Measurements from ENCODE around the gene PDE8B.

Gene PDE8B

DNA sequence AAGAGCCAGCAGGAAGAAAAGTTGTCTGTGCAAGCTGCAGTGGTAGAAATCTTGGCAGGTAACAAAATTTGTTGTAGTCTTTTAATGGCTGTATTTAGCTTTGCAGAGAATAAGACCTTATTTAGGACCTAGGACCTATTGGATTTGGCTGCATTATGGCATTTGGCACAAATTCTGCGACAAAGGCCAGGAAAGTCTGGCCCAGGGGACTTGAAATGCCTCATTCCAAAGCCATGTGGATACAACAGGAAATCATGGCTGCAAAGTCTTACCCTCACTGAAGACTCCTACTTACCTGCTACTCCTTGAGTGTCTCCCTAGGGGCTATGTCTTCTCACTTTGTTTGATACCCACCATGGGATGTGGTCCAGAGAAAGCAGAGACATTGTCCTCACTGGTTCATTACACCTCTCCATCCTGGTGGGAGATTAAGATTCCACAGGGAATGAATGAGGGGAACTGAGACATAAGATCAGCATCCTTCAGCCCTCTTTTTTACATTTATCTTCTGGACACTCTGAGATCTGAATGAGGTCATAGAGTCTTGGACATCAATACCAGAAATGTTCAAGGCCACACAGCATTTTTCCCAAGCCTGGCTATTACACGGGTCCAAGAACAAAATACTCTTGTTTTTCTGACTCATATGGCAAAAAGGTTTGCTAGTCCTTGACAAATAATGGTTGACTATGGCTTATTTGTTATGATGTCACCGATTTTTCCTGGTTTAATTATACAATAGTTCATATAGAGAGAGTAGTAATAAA, 119.4 kb downstream of the PDE8B start:
- Histone ChIP-seq H3K9ac (ENCODE audit: low read depth in 1 of 2, low read length in 2 of 2) (no peak overlapping the region), H3K36me3 (ENCODE audit: control insufficient read depth in 2 of 2, insufficient read depth in 2 of 2, low read length in 2 of 2) (no peaks in the 10 kb centered on the region), H3K4me3 (ENCODE audit: low read length in 2 of 2) (no peak overlapping the region), H3K4me1 (ENCODE audit: control insufficient read depth in 2 of 2, insufficient read depth in 2 of 2, low read length in 2 of 2) (no peaks in the 10 kb centered on the region), H3K27ac (ENCODE audit: low read depth in 2 of 2, low read length in 2 of 2) (no peak overlapping the region), H3K9me3 (ENCODE audit: control insufficient read depth in 2 of 2, low read length in 2 of 2) (no peaks in the 10 kb centered on the region), H3K27me3 (ENCODE audit: control insufficient read depth in 2 of 2, insufficient read depth in 2 of 2, low read length in 2 of 2) (no peaks in the 10 kb centered on the region)

DNA sequence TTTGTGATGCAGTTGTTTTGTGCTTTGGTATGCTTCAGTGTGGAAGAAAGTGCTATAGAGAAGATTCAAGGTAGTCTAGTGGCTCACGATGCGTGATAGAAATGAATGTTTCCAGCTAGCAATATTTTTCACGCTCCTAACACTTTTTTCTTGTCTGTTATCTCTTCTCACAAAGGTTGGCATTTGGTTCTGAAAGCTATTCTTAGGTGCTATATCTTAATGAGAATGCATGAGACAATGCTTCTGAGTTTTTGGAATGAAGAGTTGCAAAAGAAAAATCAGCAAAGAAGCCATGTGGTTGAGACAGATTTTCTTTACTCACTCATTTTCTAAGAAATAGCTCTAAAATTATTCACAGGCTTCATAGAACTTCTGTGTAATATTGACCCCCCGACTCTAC, 122.6 kb downstream of the PDE8B start:
- H3K4me1 ChIP-seq (ENCODE audit: control insufficient read depth in 2 of 2, insufficient read depth in 2 of 2, low read length in 2 of 2), result no peaks in the 10 kb centered on the region
- no peak overlapping the region for H3K9ac ChIP-seq (ENCODE audit: low read depth in 1 of 2, low read length in 2 of 2)
- no peaks in the 10 kb centered on the region for H3K9me3 ChIP-seq (ENCODE audit: control insufficient read depth in 2 of 2, low read length in 2 of 2)
- no peak overlapping the region for H3K27ac ChIP-seq (ENCODE audit: low read depth in 2 of 2, low read length in 2 of 2)
- H3K4me3 ChIP-seq (ENCODE audit: low read length in 2 of 2), result no peak overlapping the region
- H3K36me3 ChIP-seq (ENCODE audit: control insufficient read depth in 2 of 2, insufficient read depth in 2 of 2, low read length in 2 of 2), result no peaks in the 10 kb centered on the region
- H3K27me3 ChIP-seq (ENCODE audit: control insufficient read depth in 2 of 2, insufficient read depth in 2 of 2, low read length in 2 of 2), result no peaks in the 10 kb centered on the region

DNA sequence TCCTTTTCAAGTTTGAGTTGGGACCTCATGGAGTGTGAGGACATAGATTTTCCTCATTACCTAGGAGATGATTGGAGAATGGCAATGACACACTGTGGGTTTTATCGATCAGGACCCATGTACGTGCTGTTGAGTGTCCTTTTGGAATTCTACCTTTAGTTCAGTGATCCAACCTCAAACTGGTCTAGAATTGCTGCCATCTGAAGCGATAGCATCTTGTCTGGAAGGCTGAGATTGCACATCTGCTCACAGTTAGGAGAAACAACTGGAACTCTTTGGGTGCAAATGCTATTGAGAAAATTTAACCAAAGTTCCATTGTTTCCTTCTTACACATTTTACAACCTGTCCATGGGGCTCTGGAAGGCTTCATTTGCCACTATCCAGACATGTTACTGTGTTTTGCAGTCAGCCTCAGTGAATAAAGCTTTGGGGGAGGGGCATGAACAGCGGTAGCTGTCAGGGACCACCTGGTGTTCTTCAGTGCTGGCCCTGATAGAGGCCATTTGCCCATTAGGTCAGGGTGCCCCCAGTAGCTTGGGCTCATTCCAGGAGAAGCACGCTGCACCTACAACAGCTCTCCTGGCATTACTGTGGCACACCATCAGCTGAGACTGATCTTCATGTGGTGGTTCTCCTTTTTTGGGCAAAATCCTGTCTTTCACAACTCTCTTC, 123.1 kb downstream of the PDE8B start:
- H3K4me3 ChIP-seq (ENCODE audit: low read length in 2 of 2), result no peak overlapping the region
- no peaks in the 10 kb centered on the region for H3K9me3 ChIP-seq (ENCODE audit: control insufficient read depth in 2 of 2, low read length in 2 of 2)
- H3K36me3 ChIP-seq (ENCODE audit: control insufficient read depth in 2 of 2, insufficient read depth in 2 of 2, low read length in 2 of 2), result no peaks in the 10 kb centered on the region
- H3K27me3 ChIP-seq (ENCODE audit: control insufficient read depth in 2 of 2, insufficient read depth in 2 of 2, low read length in 2 of 2), result no peaks in the 10 kb centered on the region
- no peak overlapping the region for H3K27ac ChIP-seq (ENCODE audit: low read depth in 2 of 2, low read length in 2 of 2)
- no peaks in the 10 kb centered on the region for H3K4me1 ChIP-seq (ENCODE audit: control insufficient read depth in 2 of 2, insufficient read depth in 2 of 2, low read length in 2 of 2)
- H3K9ac ChIP-seq (ENCODE audit: low read depth in 1 of 2, low read length in 2 of 2), result no peak overlapping the region

DNA sequence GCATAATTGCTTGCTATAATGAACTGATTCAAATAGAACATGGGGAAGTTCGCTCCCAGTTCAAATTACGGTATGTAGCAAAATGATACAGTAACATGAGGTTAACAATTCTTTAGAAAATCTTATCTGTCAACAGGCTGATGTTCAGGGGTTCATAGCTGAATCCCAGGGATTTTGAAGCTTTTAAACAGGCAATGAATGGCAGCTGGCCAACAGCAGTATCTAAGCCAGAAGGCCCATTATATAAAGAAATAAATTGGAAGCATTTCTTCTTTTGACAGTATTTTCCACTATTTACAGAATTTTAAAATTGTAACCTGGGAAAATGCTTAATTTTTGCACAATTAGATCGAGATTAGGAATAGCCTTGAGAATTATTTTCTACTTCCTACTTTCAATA, 126.8 kb downstream of the PDE8B start:
- no peak overlapping the region for H3K27ac ChIP-seq (ENCODE audit: low read depth in 2 of 2, low read length in 2 of 2)
- H3K27me3 ChIP-seq (ENCODE audit: control insufficient read depth in 2 of 2, insufficient read depth in 2 of 2, low read length in 2 of 2), result no peaks in the 10 kb centered on the region
- no peaks in the 10 kb centered on the region for H3K4me1 ChIP-seq (ENCODE audit: control insufficient read depth in 2 of 2, insufficient read depth in 2 of 2, low read length in 2 of 2)
- no peak overlapping the region for H3K9ac ChIP-seq (ENCODE audit: low read depth in 1 of 2, low read length in 2 of 2)
- no peaks in the 10 kb centered on the region for H3K9me3 ChIP-seq (ENCODE audit: control insufficient read depth in 2 of 2, low read length in 2 of 2)
- no peak overlapping the region for H3K4me3 ChIP-seq (ENCODE audit: low read length in 2 of 2)
- no peaks in the 10 kb centered on the region for H3K36me3 ChIP-seq (ENCODE audit: control insufficient read depth in 2 of 2, insufficient read depth in 2 of 2, low read length in 2 of 2)

DNA sequence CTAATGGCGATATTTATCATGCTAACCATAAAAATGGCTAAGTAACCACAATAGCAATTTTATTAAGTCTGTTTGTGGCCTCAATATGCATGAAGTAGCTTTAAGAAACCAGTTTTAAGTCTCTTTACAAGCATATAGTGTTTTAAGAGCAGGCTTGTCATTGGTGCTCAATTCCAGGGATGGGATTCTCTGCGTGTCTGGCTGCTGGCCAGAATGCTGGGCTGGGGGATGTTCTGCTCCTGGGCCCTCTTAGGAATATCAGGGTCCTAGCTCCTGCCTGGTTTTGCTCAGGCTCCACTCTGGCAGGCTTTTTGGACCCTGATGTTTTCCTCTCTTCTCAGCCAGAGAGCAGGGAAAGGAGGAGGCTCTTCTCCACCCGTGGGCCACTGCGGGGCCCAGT, 127.2 kb downstream of the PDE8B start:
- Histone ChIP-seq H3K36me3 (ENCODE audit: control insufficient read depth in 2 of 2, insufficient read depth in 2 of 2, low read length in 2 of 2) (no peaks in the 10 kb centered on the region), H3K4me1 (ENCODE audit: control insufficient read depth in 2 of 2, insufficient read depth in 2 of 2, low read length in 2 of 2) (no peaks in the 10 kb centered on the region), H3K27ac (ENCODE audit: low read depth in 2 of 2, low read length in 2 of 2) (no peak overlapping the region), H3K4me3 (ENCODE audit: low read length in 2 of 2) (no peak overlapping the region), H3K9ac (ENCODE audit: low read depth in 1 of 2, low read length in 2 of 2) (no peak overlapping the region), H3K27me3 (ENCODE audit: control insufficient read depth in 2 of 2, insufficient read depth in 2 of 2, low read length in 2 of 2) (no peaks in the 10 kb centered on the region), H3K9me3 (ENCODE audit: control insufficient read depth in 2 of 2, low read length in 2 of 2) (no peaks in the 10 kb centered on the region)

DNA sequence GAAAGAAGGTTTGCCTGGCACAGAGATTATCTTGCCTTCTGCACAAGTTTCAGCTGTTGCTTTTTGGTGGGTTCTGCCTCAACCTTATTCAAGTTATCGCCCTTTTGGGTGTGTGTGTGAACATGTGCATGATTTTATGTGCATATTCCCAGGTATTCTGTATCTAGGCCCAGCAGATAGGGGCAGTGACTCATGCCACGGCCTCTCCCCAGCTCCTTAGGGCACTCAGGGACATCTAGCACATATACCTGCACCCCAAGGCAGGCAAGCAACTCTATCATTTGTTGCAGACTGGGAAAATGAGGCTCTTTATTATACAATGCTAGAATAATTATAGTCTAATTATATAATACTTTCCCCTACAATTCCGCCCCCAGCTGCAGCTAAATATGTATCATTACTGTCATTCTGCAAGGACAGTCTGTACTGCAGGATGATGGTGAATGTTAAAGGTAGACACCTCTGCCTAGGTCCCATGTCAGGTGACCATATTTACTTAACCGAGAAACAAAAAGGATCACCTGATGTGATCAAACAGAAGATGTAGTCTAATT, 128.9 kb downstream of the PDE8B start:
- Histone ChIP-seq H3K27me3 (ENCODE audit: control insufficient read depth in 2 of 2, insufficient read depth in 2 of 2, low read length in 2 of 2) (no peaks in the 10 kb centered on the region), H3K4me3 (ENCODE audit: low read length in 2 of 2) (no peak overlapping the region), H3K4me1 (ENCODE audit: control insufficient read depth in 2 of 2, insufficient read depth in 2 of 2, low read length in 2 of 2) (no peaks in the 10 kb centered on the region), H3K36me3 (ENCODE audit: control insufficient read depth in 2 of 2, insufficient read depth in 2 of 2, low read length in 2 of 2) (no peaks in the 10 kb centered on the region), H3K27ac (ENCODE audit: low read depth in 2 of 2, low read length in 2 of 2) (no peak overlapping the region), H3K9ac (ENCODE audit: low read depth in 1 of 2, low read length in 2 of 2) (no peak overlapping the region), H3K9me3 (ENCODE audit: control insufficient read depth in 2 of 2, low read length in 2 of 2) (no peaks in the 10 kb centered on the region)

DNA sequence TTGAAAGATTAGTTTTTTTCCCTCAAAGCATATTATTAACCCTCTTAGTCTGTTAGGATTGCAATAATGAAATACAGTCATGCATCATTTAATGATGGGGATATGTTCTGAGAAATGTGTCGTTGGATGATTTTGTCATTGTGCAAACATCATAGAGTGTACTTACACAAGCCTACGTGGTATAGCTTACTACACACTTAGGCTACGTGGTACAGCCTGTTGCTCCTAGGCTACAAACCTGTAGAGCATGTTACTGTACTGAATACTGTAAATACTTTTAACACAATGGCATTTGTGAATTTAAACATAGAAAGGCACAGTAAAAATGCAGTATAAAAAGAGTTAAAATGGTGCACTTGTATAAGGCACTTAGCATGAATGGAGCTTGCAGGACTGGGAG, 132.7 kb downstream of the PDE8B start:
- Histone ChIP-seq H3K27me3 (ENCODE audit: control insufficient read depth in 2 of 2, insufficient read depth in 2 of 2, low read length in 2 of 2) (no peaks in the 10 kb centered on the region), H3K4me3 (ENCODE audit: low read length in 2 of 2) (no peak overlapping the region), H3K4me1 (ENCODE audit: control insufficient read depth in 2 of 2, insufficient read depth in 2 of 2, low read length in 2 of 2) (no peaks in the 10 kb centered on the region), H3K9ac (ENCODE audit: low read depth in 1 of 2, low read length in 2 of 2) (no peak overlapping the region), H3K9me3 (ENCODE audit: control insufficient read depth in 2 of 2, low read length in 2 of 2) (no peaks in the 10 kb centered on the region), H3K27ac (ENCODE audit: low read depth in 2 of 2, low read length in 2 of 2) (no peak overlapping the region), H3K36me3 (ENCODE audit: control insufficient read depth in 2 of 2, insufficient read depth in 2 of 2, low read length in 2 of 2) (no peaks in the 10 kb centered on the region)

DNA sequence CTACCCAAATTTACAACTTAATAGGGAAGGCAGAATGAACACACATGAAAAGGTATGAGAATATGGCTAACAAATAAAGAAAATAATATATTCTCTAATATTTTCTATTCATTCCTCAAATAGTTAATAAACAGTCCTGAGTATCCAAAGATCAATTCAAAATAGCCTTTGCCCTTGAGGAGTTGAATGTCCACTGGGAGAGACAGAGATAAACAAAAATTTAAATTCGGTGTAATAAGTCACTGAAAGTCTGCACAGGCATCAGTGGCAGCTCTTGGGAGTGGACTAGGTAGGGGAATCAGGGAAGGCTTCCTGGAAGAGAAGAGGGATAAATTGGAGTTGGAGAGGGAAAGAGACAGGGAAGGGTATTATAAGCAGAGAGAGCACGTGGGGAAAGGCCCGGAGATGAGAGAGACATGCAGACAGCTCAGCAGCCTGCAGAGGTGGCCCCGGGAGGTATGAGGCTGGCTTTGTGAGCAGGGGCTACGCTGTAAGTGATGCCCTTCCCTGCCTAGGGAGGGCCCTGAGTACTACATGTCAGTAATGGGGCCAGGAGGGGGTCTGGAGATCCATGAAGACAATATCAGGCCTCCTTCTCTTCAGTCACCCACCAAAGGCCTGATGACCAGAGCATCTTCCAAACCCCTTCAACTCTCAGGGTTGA, 137.1 kb downstream of the PDE8B start:
- Histone ChIP-seq H3K9me3 (ENCODE audit: control insufficient read depth in 2 of 2, low read length in 2 of 2) (no peaks in the 10 kb centered on the region), H3K27me3 (ENCODE audit: control insufficient read depth in 2 of 2, insufficient read depth in 2 of 2, low read length in 2 of 2) (no peaks in the 10 kb centered on the region), H3K4me1 (ENCODE audit: control insufficient read depth in 2 of 2, insufficient read depth in 2 of 2, low read length in 2 of 2) (no peaks in the 10 kb centered on the region), H3K27ac (ENCODE audit: low read depth in 2 of 2, low read length in 2 of 2) (no peak overlapping the region), H3K9ac (ENCODE audit: low read depth in 1 of 2, low read length in 2 of 2) (no peak overlapping the region), H3K36me3 (ENCODE audit: control insufficient read depth in 2 of 2, insufficient read depth in 2 of 2, low read length in 2 of 2) (no peaks in the 10 kb centered on the region), H3K4me3 (ENCODE audit: low read length in 2 of 2) (no peak overlapping the region)

DNA sequence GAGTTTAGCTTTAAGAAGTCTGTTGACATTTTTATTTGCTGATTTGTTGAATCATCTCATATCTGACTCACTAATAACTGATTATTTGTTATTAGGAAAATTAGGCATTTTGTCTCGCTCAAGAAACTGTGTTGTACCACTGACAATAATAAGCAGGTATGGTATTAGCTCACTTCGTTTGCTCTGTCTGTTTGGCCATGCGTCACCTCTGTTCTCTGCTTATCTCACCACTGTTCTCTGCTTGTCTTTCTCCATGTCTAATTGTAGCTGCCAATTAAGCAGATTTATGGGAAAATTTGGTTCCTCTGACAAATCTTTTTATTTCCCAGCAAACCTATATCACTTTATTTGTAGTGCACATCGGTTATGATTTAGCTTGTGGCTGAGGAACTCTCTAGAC, 142.8 kb downstream of the PDE8B start:
- Histone ChIP-seq H3K9ac (ENCODE audit: low read depth in 1 of 2, low read length in 2 of 2) (no peak overlapping the region), H3K4me1 (ENCODE audit: control insufficient read depth in 2 of 2, insufficient read depth in 2 of 2, low read length in 2 of 2) (no peaks in the 10 kb centered on the region), H3K27me3 (ENCODE audit: control insufficient read depth in 2 of 2, insufficient read depth in 2 of 2, low read length in 2 of 2) (no peaks in the 10 kb centered on the region), H3K9me3 (ENCODE audit: control insufficient read depth in 2 of 2, low read length in 2 of 2) (no peaks in the 10 kb centered on the region), H3K4me3 (ENCODE audit: low read length in 2 of 2) (no peak overlapping the region), H3K27ac (ENCODE audit: low read depth in 2 of 2, low read length in 2 of 2) (no peak overlapping the region), H3K36me3 (ENCODE audit: control insufficient read depth in 2 of 2, insufficient read depth in 2 of 2, low read length in 2 of 2) (no peaks in the 10 kb centered on the region)

DNA sequence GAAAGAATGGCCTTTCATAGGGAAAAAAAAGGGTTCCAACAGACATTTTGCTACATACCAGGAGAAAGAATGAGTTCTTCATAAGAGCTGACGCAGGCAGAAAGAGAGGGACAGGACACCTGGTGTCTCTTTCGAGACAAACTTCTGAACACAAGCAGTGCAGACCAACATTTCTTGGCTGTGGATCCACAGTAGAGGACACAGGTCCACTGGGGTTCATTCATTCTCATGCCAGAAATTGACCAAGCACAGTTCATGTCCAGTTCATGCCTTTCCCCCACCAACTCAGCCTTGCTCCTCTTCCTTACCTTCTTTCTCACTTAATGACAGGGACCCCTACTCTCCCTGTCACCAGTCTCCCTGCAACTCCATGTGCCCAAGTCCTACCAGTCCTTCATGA, 144.0 kb downstream of the PDE8B start:
- no peaks in the 10 kb centered on the region for H3K4me1 ChIP-seq (ENCODE audit: control insufficient read depth in 2 of 2, insufficient read depth in 2 of 2, low read length in 2 of 2)
- no peaks in the 10 kb centered on the region for H3K36me3 ChIP-seq (ENCODE audit: control insufficient read depth in 2 of 2, insufficient read depth in 2 of 2, low read length in 2 of 2)
- H3K27ac ChIP-seq (ENCODE audit: low read depth in 2 of 2, low read length in 2 of 2), result no peak overlapping the region
- no peak overlapping the region for H3K9ac ChIP-seq (ENCODE audit: low read depth in 1 of 2, low read length in 2 of 2)
- no peaks in the 10 kb centered on the region for H3K9me3 ChIP-seq (ENCODE audit: control insufficient read depth in 2 of 2, low read length in 2 of 2)
- H3K27me3 ChIP-seq (ENCODE audit: control insufficient read depth in 2 of 2, insufficient read depth in 2 of 2, low read length in 2 of 2), result no peaks in the 10 kb centered on the region
- H3K4me3 ChIP-seq (ENCODE audit: low read length in 2 of 2), result no peak overlapping the region

Measured in mucosa of rectum (tissue), 2 donors.